GM08714 (cell line): ENCODE data around the gene ZNF212.

Experiments used
- H3K4me3 ChIP-seq: fragments of 200-500 bp; sonication (Bioruptor generic); 2 replicates; pipeline ENCODE4 v1.5.1; 2014; ENCODE audit warnings: mild to moderate bottlenecking, low read length, inconsistent platforms
- ZNF274 ChIP-seq: IDR thresholded peaks from 2 replicates; pipeline ENCODE4 v1.6.1; 2012; ENCODE audit warnings: mild to moderate bottlenecking, low read depth, low read length

Gene ZNF212

GRCh38 chr7:149239345-149240143 lies at the start of gene ZNF212:
TSS of gene ZNF212 (plus strand) at chr7:149239651. CDS start at chr7:149239779, 128 bp downstream.
- no peak for TF ChIP-seq ZNF274
- peak within 1 kb of the TSS; percentile 86 for H3K4me3 ChIP-seq

- TF ChIP-seq ZNF274 = no peak
- H3K4me3 ChIP-seq = no peak overlapping the region
These were observed 47.6 kb upstream of the ZNF212 start for GRCh38 chr7:149191851-149192250.

DNA sequence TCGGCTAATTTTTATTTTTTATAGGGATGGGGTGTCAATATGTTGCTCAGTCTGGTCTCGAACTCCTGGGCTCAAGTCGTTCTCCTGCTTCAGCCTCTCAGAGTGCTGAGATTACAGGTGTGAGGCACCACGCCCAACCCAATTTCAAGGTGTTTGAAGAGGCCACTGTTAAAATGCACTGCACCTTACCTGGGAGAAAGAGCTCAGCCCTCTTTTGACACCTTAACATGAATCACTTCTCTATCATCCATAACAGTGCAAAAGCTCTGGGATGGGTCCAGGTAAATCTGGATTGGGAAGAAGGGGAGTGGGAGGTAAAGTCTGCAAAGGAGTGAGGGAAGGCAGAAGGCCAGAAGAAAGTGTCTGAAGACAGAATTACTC lies 44.7 kb upstream of the ZNF212 start:
- peak overlapping the region; percentile 88; the same call in 1 of the 2 replicates for H3K4me3 ChIP-seq
- TF ChIP-seq ZNF274 = no peak

GRCh38 chr7:149195180-149196150 lies 44.0 kb upstream of the ZNF212 start, which contains the start of gene ZNF282:
TSS of gene ZNF282 (plus strand) at chr7:149195546. CDS start at chr7:149195590, 44 bp downstream.
- TF ChIP-seq ZNF274 = no peak
- peak within 1 kb of the TSS; percentile 88 for H3K4me3 ChIP-seq

GRCh38 chr7:149196151-149196704 lies 43.2 kb upstream of the ZNF212 start:
- H3K4me3 ChIP-seq = peak overlapping the region; percentile 88
- no peak for TF ChIP-seq ZNF274

DNA sequence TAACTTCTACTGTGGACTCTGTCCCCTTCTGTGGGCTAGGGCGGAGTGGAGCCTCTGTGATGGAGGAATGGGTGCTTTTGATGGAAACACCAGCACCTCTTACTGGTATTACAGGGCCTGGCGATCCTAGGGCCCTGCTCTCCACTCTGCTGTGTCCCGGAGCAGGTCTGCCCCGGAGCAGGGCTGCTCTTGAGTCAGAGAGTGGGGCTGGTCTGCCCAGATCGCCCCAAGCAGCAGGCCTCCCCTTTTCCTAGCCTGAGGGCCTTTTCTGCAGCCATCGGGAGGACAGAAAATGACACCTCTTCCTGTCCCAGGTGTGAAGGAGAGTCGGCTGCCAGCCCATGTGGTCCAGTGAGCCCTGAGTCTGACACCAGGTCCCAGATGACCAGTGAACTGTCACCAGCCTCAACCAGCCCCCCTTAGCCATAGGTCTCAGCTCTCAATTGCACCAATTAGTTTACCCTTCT lies 42.7 kb upstream of the ZNF212 start:
- no peak for TF ChIP-seq ZNF274
- H3K4me3 ChIP-seq = peak overlapping the region; percentile 88

DNA sequence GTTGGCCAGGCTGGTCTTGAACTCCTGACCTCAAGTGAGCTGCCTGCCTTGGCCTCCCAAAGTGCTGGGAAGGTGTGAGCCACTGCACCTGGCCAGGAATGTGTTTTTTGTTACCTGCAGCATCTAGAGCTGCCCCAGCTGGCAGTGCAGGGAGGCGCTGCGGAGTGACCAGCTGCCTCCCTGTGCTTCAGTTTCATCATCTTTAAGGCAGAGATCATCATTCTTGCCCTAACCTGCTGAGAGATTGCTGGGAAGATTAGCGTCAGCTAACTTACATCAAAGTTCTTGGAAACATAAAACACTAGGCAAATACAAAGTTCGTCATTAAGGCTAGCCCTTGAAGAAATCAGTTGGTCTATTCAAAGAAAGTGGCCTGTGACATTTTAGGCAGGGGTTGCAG lies 41.8 kb upstream of the ZNF212 start:
- no peak for TF ChIP-seq ZNF274
- H3K4me3 ChIP-seq = no peak overlapping the region

DNA sequence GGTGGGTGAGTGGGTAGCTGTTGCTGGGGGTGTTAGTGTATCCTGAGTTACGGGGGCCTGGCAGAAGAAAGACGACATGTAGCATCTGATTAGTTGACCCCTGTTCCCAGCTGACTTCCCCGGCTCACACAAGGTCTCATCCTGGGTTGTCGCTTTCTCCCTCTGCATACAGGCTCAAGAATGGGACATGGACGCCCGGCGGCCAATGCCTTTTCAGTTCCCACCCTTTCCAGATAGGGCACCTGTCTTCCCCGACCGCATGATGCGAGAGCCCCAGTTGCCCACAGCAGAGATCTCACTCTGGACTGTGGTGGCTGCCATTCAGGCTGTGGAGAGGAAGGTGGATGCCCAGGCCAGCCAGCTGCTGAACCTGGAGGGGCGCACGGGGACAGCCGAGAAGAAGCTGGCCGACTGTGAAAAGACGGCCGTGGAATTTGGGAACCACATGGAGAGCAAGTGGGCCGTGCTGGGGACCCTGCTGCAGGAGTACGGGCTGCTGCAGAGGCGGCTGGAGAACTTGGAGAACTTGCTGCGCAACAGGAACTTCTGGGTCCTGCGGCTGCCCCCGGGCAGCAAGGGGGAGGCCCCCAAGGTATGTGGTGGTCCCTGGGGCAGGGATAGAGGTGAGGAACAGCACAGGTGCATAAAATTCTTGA lies 41.2 kb upstream of the ZNF212 start:
- no peak for TF ChIP-seq ZNF274
- H3K4me3 ChIP-seq = no peak overlapping the region

DNA sequence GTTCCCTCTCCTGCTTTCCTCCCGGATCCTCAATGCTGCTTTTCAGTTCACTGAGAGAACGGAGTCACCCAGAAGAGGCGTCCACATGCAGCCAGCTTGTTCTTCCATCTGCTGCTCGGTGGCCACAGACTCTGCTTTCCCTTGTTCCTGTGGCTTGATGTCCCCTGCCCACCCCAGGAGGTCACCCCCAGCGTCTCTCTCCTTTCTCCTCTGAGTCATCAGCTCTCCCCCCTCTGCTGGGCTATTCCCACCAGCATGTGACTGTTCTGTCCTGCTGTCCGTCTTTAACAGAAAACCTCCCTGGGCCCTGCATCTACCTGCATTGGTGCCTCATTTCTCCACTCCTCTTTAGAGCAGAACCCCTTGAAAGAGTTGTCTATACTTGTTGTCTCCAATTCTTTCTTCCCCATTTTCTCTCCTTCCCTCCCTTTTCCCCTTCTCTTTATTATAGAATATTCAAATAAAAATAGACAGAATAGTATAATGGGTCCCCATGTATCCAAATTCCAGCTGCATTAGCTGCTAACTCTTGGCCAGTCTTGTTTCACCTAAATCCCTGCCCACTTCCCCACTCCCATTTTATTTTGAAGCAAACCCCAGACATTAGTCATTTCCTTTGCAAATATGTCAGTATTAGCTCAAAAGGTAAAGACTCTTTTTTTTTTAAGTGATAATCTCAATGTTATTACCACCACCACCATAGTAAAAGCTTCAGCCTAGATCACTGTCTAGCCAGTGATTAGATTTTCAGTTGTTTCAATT lies 40.0 kb upstream of the ZNF212 start:
- no peak overlapping the region for H3K4me3 ChIP-seq
- no peak for TF ChIP-seq ZNF274

GRCh38 chr7:149202831-149203231 lies 36.6 kb upstream of the ZNF212 start:
- no peak for TF ChIP-seq ZNF274

GRCh38 chr7:149205690-149206381 lies 33.6 kb upstream of the ZNF212 start:
- no peak overlapping the region for H3K4me3 ChIP-seq
- TF ChIP-seq ZNF274 = no peak

More at GRCh38 chr7:149202831-149203231, 36.6 kb upstream of the ZNF212 start:
- no peak overlapping the region for H3K4me3 ChIP-seq

DNA sequence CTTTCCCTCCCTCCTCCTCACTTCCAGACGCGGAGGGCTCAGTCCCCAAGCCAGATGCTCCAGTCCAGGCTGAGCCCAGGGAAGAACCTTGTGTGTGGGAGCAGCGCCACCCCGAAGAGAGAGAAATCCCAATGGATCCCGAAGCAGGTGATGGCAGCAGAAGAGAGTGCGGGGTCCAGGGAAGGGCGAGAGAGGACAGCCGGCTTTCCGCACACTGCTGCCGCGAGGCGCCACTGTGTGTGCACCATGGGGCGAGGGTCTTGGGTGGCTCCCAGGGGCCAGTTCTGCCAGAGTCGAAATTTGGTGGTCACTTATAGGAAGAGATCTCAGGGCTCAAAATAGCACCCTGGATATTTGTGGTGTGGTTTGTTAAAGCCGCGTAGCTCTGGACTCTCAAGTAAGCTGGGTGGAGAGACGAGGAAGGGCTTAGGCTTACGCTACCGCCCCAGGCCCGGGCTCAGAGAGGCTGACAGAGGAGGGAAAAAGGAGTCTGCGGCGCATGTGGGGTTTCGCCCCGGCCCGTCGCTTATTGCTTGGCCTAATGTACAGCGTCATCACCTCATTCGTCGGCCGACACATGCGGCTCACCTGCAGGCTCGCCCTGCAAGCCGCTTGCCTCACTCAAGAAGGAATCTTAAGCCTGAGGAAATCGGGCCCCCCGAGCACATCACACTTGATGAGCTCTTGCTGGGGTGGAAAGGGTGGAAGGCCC lies 32.0 kb upstream of the ZNF212 start:
- H3K4me3 ChIP-seq = no peak overlapping the region
- TF ChIP-seq ZNF274 = no peak
